DMS 273 (cell line): ENCODE results near the gene CELF2.

Source experiments
- DNase-seq: peaks from one replicate; lab custom pipeline; 2025; ENCODE audit not compliant: unreplicated experiment; lab: John Stamatoyannopoulos, UW

CELF2 gene

GRCh38 chr10:11091517-11092102, 73.9 kb downstream of the CELF2 start:
- DNase-seq = no peak

- DNase-seq = no peak
These were observed 76.4 kb downstream of the CELF2 start for GRCh38 chr10:11093771-11094736.

DNA sequence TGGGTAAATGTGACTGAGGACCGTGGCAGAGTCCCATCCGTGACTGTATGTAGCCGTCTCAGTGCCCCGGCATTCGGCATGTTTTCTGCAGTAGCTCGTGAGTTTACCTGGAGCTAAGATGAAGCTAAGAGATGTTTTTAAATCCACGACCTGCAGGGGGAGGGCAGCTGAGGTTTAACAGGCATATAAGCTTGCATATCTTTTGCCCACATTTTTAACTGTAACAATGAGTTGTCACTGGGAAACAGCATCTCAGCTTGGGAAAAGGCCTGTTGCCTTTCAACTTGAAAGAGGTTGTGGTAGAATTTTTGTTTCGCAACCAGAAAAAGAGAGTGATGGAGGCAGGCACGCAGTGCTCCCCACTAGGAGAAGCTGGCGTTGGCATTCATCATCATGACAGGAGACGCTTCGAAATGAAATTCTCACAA, 77.7 kb downstream of the CELF2 start:
- no peak for DNase-seq

- DNase-seq = no peak
These were observed 78.8 kb downstream of the CELF2 start for GRCh38 chr10:11096422-11096821.

DNA sequence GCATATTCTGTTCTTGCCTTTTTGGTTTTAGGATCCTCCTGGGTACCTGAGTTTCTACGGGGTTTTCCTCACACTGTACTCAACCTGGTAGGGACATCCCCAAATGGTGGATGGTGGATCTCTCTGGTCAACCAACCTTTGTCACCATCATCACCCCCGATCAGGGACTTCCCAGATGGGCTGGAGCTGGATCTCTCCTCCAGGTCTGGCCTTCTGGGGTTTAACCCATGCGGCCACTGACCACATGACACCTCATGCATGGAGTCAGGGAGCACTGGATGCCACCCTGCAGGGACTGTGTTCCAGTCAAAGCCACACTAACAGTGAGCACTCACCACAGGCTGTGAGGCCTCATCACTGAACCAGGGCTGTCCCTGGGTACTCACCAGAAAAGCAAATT, 80.0 kb downstream of the CELF2 start:
- DNase-seq = no peak

DNA sequence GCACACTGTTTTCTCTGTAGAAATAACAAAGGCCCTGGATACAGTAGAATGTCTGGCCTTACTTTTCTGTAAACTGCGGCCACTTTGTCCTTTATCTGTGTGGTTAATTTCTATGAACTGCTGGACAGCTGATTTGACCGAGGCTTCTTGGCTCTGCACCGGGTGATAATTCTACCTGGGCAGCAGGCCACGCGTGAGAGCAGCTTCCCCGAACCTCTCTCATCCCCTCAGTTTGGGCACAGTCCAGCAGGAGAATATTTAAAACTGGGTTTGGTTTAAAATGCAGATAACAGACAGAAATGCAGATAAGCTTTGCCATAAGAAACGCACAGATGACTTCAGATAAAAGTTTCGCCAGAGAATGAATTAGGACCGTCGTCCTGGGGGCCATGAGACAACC, 81.0 kb downstream of the CELF2 start:
- DNase-seq = no peak

GRCh38 chr10:11104772-11105675, 87.4 kb downstream of the CELF2 start:
- no peak for DNase-seq

- DNase-seq = no peak
These were observed 88.0 kb downstream of the CELF2 start for GRCh38 chr10:11105676-11106004.

GRCh38 chr10:11106621-11107374, 89.1 kb downstream of the CELF2 start:
- DNase-seq = no peak

- no peak for DNase-seq
These were observed 90.3 kb downstream of the CELF2 start for GRCh38 chr10:11107948-11108347.

DNA sequence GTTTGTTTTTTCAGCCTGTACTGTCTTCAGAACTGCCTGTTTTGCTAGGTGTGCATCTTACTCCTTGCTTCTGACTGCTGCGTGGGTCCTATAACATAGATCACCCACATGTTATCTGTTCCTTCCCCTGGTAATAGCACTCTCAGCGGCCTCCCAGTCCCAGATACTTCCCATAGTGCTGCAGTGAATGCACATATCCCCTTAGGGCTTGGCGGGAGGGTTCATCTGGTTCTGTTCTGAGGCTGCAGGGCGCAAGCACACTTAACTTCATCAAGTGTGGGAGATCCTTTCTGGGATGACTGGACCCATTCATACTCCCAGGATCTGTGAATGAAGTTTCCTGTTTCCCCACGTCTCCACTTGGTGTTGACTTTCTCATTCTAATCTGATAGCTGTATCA, 90.7 kb downstream of the CELF2 start:
- no peak for DNase-seq

- no peak for DNase-seq
These were observed 91.9 kb downstream of the CELF2 start for GRCh38 chr10:11109590-11109989.

DNA sequence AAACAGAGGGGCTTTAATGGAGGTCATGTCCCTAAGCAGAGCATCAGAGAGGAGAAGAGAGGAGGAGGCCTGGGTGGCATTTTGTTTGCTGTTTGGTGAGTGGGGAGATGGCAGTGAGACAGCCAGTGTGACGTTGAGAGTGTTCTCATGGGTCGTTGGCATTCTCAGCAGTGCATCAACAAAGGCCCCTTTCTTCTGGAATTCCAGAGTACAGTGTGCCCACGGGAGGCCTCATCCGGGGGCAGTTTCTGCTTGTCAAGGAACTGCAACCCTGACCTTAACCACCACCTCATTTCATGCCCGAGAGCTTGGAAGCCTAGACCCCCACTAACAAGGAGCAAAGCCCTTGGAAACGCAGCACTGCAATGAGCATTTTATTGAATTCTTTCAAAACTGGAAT, 92.9 kb downstream of the CELF2 start:
- no peak for DNase-seq

DNA sequence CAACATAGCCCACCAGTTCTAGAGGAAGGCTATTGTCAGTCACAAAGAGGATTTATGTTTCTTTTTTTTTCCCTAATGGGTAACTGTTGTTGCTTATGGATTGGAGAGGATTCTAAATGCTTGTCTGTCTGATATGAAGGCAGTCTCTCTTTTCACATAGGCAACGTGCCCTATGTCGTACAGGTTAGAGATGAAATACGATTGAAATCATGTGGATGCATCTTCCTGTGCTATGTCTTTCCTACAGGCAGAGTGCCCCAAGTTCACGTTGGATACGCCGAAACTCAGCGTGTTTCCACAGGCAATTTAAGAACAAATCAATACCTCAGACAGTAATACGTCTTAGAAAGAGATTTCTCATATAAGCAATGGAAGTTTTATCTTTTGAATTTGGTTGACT, 93.8 kb downstream of the CELF2 start:
- no peak for DNase-seq

- no peak for DNase-seq
These were observed 95.0 kb downstream of the CELF2 start for GRCh38 chr10:11112718-11113117.

DNA sequence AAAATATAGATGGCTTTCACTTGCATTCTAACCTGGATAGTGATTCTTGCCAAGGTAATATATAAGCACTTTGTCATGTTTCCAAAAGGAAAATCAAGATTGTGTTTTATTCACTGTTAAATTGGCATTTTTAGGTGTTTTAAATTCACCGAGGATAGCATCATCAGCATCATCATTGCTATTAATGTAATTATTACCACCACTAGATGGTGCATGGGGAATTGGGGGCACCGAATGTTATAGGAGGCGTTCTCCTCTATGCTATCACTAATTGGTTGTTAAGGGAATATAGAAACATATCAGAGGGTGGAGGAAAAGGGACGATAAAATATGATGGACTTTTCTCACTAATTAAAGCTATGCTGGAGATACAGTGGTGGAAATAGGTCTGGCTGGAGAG, 95.5 kb downstream of the CELF2 start:
- DNase-seq = peak; percentile 16

- DNase-seq = no peak
These were observed 96.6 kb downstream of the CELF2 start for GRCh38 chr10:11114269-11114668.

- no peak for DNase-seq
These were observed 97.7 kb downstream of the CELF2 start for GRCh38 chr10:11115337-11115736.

- no peak for DNase-seq
These were observed 98.7 kb downstream of the CELF2 start for GRCh38 chr10:11116361-11116760.

- no peak for DNase-seq
These were observed 99.1 kb downstream of the CELF2 start for GRCh38 chr10:11116817-11117216.

- no peak for DNase-seq
These were observed 101.0 kb downstream of the CELF2 start for GRCh38 chr10:11118686-11119085.
